HCEC 1CT (cell line): Measurements from ENCODE around the gene CLEC10A.
A peak's percentile ranks its signal among the peaks of the same experiment; 100 is the strongest.

Experiments used
- DNase-seq: peaks from one replicate; pipeline ENCODE4 v3.0.0-alpha.2; 2017

Gene CLEC10A

DNA sequence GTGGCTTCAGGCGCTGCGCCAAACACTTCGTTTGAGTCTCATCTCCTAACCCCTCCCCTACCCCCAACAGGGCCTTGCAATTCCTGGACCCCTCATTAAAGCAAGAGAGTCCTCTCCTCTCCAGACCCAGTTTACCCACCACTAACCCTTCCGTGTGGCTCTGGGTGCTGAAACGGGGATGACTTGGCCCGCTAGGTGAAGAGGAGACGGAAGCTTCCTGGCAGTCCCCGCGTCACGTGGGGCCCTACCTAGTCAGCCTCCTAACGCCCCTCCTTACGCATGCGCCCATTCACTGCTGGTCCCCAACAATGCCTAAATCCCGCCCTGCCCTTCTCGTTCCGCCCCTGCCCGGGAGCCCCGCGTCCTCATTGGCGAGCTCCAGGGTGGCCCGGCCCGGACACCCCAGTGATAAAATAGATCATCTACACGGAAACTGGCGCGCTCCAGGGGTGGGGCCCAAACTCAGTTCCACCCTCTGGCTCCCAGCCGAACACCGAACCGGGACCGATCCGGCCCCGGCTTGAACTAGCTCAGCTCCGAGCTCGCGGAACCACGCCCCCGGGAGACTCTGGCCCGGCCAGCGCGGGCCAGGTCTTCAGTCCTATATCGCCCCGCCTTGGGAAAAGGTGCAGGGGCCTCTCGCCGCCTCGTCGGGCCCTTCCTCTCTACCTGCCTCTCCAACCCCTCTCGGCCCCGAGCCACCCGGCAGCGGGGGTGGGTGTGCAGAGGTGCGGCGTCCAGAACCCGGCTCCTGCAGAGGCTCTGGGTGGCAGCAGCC lies 44.3 kb downstream of the CLEC10A start, which contains the start of gene SLC16A13:
Gene SLC16A13, plus strand, starts transcription at position 425 of the 778 bp plus-strand sequence. CDS start 368 bp downstream, outside the sequence.
- peak; percentile 86 for DNase-seq

DNA sequence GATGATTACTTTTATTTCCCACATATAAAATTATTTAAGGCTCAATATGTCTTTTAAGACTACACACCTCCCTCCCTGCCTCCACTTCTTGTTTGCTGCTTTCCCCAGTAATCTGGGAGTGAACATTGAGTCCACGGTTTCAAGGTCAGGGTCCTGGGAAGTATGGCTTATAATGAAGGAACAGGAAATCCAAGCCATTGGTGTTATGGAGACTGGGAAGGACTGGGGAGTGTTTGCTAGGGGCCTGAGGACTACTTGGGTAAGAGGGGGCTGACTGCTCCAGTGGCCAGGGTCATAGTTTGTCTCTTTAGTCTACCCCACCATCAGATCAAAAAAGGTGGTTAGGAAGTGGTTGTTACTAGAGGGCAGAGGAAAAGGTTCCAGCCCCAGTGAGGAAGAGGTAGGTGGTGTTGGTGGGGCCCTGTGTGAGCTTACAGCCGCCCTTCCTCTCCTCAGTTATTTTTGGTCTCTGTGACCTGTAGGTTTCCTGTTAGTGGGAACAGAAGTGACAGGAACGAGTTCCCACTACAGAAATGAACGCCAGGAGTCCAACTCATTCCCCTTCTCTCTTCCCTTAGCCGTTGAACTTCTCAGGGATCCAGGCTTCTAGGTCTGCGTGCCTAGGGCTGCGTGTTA lies 45.0 kb downstream of the CLEC10A start:
- no peak for DNase-seq

GRCh38 chr17:7029659-7030058 lies 50.4 kb downstream of the CLEC10A start:
- no peak for DNase-seq

- no peak for DNase-seq
Observed at GRCh38 chr17:7029096-7029495, 51.0 kb downstream of the CLEC10A start.

DNA sequence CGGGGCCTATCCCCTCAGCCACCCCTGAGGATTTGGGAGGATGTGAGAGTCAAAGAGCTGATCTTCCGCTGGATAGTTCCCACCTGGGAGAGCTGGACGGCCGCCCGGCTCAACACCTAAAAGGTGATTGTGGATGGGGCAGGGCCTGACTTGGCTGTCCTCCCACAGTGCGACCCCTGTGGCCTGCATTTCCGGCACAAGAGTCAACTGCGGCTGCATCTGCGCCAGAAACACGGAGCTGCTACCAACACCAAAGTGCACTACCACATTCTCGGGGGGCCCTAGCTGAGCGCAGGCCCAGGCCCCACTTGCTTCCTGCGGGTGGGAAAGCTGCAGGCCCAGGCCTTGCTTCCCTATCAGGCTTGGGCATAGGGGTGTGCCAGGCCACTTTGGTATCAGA lies 52.7 kb downstream of the CLEC10A start:
- no peak for DNase-seq

GRCh38 chr17:7026471-7027115 lies 53.5 kb downstream of the CLEC10A start:
- DNase-seq = no peak

- DNase-seq = no peak
Observed at GRCh38 chr17:7025245-7025644, 54.8 kb downstream of the CLEC10A start.
